ENCODE results near the gene ARHGAP6.

DNA sequence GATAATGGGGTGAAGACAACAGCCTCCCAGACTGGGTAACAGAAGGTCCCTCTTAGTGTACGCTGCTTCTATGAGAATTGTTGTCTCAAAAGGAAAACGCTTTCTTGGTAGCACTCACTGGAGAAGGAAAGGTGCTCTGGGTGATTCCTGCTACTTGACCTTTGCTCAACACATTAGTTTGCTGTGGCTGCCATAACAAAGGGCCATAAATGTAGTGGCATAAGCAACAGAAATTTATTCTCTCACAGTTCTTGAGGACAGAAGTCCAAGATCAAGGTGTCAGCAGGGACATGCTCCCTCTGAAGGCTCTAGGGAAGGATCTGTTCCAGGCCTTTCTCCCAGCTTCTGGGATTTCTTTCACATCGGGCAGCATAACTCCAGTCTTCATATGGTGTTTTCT is 535.6 kb downstream of the ARHGAP6 start:
- TF ChIP-seq CTCF (conservative IDR thresholded peaks at IDR 0.05; ENCODE audit: low read depth, low read length): no peak
- TF ChIP-seq MXI1 (IDR thresholded peaks at IDR 0.05; ENCODE audit: borderline replicate concordance, low read depth, low read length): no peak
- no peak for TF ChIP-seq RAD21 (IDR thresholded peaks at IDR 0.05; ENCODE audit: low read length)
- no peak for TF ChIP-seq POLR2A (IDR thresholded peaks at IDR 0.05; ENCODE audit: low read depth, low read length)
- no peak for TF ChIP-seq SMC3 (IDR thresholded peaks at IDR 0.05; ENCODE audit: low read depth, low read length)
- TF ChIP-seq RFX5 (IDR thresholded peaks at IDR 0.05; ENCODE audit: low read depth, low read length): no peak
